ENCODE measurements around the gene BZW1.

DNA sequence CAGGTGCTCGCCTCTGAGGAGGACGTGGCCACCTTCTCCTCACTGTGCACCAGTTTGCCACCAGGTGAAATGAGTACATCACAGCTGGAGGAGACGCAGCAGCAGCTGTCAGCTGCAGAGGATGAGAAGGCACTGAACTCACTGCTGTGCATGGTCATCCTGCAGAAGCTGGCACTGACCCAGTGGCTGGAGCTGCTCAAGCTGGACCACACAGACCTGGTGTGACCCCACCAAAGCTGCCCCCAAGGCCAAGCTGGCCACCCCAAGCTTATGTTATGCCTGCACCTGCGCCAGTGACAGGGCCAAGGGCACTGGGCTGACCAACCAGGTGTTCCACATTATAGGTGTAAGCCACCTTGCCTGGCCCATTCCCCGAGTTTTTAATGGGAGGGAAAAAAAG lies 33.5 kb downstream of the BZW1 start:
- TF ChIP-seq, protein P1, sequence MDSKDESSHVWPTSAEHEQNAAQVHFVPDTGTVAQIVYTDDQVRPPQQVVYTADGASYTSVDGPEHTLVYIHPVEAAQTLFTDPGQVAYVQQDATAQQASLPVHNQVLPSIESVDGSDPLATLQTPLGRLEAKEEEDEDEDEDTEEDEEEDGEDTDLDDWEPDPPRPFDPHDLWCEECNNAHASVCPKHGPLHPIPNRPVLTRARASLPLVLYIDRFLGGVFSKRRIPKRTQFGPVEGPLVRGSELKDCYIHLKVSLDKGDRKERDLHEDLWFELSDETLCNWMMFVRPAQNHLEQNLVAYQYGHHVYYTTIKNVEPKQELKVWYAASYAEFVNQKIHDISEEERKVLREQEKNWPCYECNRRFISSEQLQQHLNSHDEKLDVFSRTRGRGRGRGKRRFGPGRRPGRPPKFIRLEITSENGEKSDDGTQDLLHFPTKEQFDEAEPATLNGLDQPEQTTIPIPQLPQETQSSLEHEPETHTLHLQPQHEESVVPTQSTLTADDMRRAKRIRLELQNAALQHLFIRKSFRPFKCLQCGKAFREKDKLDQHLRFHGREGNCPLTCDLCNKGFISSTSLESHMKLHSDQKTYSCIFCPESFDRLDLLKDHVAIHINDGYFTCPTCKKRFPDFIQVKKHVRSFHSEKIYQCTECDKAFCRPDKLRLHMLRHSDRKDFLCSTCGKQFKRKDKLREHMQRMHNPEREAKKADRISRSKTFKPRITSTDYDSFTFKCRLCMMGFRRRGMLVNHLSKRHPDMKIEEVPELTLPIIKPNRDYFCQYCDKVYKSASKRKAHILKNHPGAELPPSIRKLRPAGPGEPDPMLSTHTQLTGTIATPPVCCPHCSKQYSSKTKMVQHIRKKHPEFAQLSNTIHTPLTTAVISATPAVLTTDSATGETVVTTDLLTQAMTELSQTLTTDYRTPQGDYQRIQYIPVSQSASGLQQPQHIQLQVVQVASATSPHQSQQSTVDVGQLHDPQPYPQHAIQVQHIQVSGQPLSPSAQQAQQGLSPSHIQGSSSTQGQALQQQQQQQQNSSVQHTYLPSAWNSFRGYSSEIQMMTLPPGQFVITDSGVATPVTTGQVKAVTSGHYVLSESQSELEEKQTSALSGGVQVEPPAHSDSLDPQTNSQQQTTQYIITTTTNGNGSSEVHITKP (tag by site-specific recombination; IDR thresholded peaks at IDR 0.05) = no peak
- TF ChIP-seq CTCF (tag by site-specific recombination; IDR thresholded peaks at IDR 0.05) (no peak), ZNF362 (tag by site-specific recombination; IDR thresholded peaks at IDR 0.05) (no peak), ZNF174 (tag by site-specific recombination; IDR thresholded peaks at IDR 0.05) (no peak), HOXD13 (CRISPR knock-in tag; IDR thresholded peaks at IDR 0.05; ENCODE audit: borderline replicate concordance) (no peak), ZEB2 (tag by site-specific recombination; IDR thresholded peaks at IDR 0.05) (no peak), ZNF785 (tag by site-specific recombination; IDR thresholded peaks at IDR 0.05) (no peak), ZBTB8A (tag by site-specific recombination; IDR thresholded peaks at IDR 0.05) (no peak), ZFP37 (tag by site-specific recombination; IDR thresholded peaks at IDR 0.05) (no peak), ZNF830 (tag by site-specific recombination; IDR thresholded peaks at IDR 0.05; ENCODE audit: low read depth) (no peak), ZNF701 (tag by site-specific recombination; IDR thresholded peaks at IDR 0.05) (no peak)
- TF ChIP-seq, protein P2, sequence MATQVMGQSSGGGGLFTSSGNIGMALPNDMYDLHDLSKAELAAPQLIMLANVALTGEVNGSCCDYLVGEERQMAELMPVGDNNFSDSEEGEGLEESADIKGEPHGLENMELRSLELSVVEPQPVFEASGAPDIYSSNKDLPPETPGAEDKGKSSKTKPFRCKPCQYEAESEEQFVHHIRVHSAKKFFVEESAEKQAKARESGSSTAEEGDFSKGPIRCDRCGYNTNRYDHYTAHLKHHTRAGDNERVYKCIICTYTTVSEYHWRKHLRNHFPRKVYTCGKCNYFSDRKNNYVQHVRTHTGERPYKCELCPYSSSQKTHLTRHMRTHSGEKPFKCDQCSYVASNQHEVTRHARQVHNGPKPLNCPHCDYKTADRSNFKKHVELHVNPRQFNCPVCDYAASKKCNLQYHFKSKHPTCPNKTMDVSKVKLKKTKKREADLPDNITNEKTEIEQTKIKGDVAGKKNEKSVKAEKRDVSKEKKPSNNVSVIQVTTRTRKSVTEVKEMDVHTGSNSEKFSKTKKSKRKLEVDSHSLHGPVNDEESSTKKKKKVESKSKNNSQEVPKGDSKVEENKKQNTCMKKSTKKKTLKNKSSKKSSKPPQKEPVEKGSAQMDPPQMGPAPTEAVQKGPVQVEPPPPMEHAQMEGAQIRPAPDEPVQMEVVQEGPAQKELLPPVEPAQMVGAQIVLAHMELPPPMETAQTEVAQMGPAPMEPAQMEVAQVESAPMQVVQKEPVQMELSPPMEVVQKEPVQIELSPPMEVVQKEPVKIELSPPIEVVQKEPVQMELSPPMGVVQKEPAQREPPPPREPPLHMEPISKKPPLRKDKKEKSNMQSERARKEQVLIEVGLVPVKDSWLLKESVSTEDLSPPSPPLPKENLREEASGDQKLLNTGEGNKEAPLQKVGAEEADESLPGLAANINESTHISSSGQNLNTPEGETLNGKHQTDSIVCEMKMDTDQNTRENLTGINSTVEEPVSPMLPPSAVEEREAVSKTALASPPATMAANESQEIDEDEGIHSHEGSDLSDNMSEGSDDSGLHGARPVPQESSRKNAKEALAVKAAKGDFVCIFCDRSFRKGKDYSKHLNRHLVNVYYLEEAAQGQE (tag by site-specific recombination; IDR thresholded peaks at IDR 0.05) = no peak
- TF ChIP-seq, protein P3, sequence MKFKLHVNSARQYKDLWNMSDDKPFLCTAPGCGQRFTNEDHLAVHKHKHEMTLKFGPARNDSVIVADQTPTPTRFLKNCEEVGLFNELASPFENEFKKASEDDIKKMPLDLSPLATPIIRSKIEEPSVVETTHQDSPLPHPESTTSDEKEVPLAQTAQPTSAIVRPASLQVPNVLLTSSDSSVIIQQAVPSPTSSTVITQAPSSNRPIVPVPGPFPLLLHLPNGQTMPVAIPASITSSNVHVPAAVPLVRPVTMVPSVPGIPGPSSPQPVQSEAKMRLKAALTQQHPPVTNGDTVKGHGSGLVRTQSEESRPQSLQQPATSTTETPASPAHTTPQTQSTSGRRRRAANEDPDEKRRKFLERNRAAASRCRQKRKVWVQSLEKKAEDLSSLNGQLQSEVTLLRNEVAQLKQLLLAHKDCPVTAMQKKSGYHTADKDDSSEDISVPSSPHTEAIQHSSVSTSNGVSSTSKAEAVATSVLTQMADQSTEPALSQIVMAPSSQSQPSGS (tag by site-specific recombination; IDR thresholded peaks at IDR 0.05; ENCODE audit: low read depth) = no peak

Data from HEK293 (cell line).